ENCODE measurements around the gene ITGAD. TPM values are rescaled to one million over a fixed set of nuclear protein-coding genes. Genes with fewer than 3 reads are reported as not detected.

The ITGAD gene
- total and polyA plus RNA-seq, 2 of the 4 experiments (the other 2 are of a cell fraction) = not detected

- in situ Hi-C loops (cut with MboI; ENCODE audit: low sequenced_read_pairs) (no loop called here), intact Hi-C loops (cut with micrococcal nuclease) (no loop called here), dilution Hi-C loops (cut with HindIII; ENCODE audit: low sequenced_read_pairs, unreplicated experiment) (no loop called here)
- Histone ChIP-seq H4K20me1 (ENCODE audit: insufficient read depth, low read length) (no peaks in the 10 kb centered on the region), H3K18ac (ENCODE audit: low read depth, low read length) (no peak overlapping the region), H3K9me1 (ENCODE audit: insufficient read depth, low read length) (no peaks in the 10 kb centered on the region), H2BK5ac (ENCODE audit: low read depth, low read length, poor library complexity, severe bottlenecking) (no peak overlapping the region), H3K4me2 (ENCODE audit: low read depth, low read length) (no peak overlapping the region), H3K79me1 (ENCODE audit: low read depth in 1 of 2, low read length in 2 of 2) (no peaks in the 10 kb centered on the region), H3K56ac (ENCODE audit: extremely low read depth, insufficient read depth, low read length) (no peak overlapping the region), H3K27ac (ENCODE audit: insufficient read depth, low read length) (no peak overlapping the region), H2BK15ac (ENCODE audit: low read depth, low read length) (no peak overlapping the region), H2AFZ (replicated peaks; ENCODE audit: low read length, poor library complexity) (no peak overlapping the region), H3K9ac (ENCODE audit: low read depth, low read length) (no peak overlapping the region), H2BK120ac (ENCODE audit: low read depth, low read length) (no peak overlapping the region), H3K23ac (ENCODE audit: low read depth, low read length) (no peak overlapping the region), H4K91ac (ENCODE audit: insufficient read depth, low read depth, low read length) (no peak overlapping the region), H2AK9ac (replicated peaks; ENCODE audit: low read depth, low read length, poor library complexity) (no peak overlapping the region), H2BK20ac (ENCODE audit: low read depth, low read length) (no peak overlapping the region), H3K14ac (replicated peaks; ENCODE audit: low read depth, low read length) (no peak overlapping the region), H3K36me3 (ENCODE audit: control insufficient read depth, insufficient read depth, low read length) (no peaks in the 10 kb centered on the region), H2AK5ac (ENCODE audit: low read depth, low read length) (no peak overlapping the region), H3K27me3 (ENCODE audit: control insufficient read depth, insufficient read depth, low read length) (peaks cover 21% of the 10 kb centered on the region), H4K5ac (ENCODE audit: low read depth, low read length) (no peak overlapping the region), H3K4me1 (ENCODE audit: control insufficient read depth, insufficient read depth, low read length) (no peaks in the 10 kb centered on the region), H3K4me3 (ENCODE audit: insufficient read depth, low read depth, low read length) (no peak overlapping the region), H3K4ac (ENCODE audit: low read depth, low read length) (no peak overlapping the region), H4K8ac (ENCODE audit: low read depth in 2 of 2, low read length in 2 of 2) (no peak overlapping the region), H3K9me3 (ENCODE audit: control insufficient read depth, insufficient read depth, low read length) (no peaks in the 10 kb centered on the region; the same call in 1 of the 2 replicates)
- no TSS peak for BruUV-seq (replicated peaks)
- no peak for TF ChIP-seq RAD21 (IDR thresholded peaks at IDR 0.05; ENCODE audit: low read length)
- no peak for TF ChIP-seq POLR2A (IDR thresholded peaks at IDR 0.05; ENCODE audit: low read depth, low read length)
- TF ChIP-seq NFE2L2 (IDR thresholded peaks at IDR 0.05; ENCODE audit: low read depth, low read length) = no peak
- TF ChIP-seq FOS (IDR thresholded peaks at IDR 0.05; ENCODE audit: low read depth, low read length) = no peak
- TF ChIP-seq ELK1 (IDR thresholded peaks at IDR 0.05; ENCODE audit: borderline replicate concordance, low read depth, low read length) = no peak
- TF ChIP-seq RFX5 (IDR thresholded peaks at IDR 0.05; ENCODE audit: low read depth, low read length) = no peak
- no peak for TF ChIP-seq MAZ (IDR thresholded peaks at IDR 0.05; ENCODE audit: borderline replicate concordance, low read depth, low read length)
- no peak for TF ChIP-seq RCOR1 (IDR thresholded peaks at IDR 0.05; ENCODE audit: insufficient replicate concordance, low read length)
- no peak for TF ChIP-seq MXI1 (IDR thresholded peaks at IDR 0.05; ENCODE audit: borderline replicate concordance, low read depth, low read length)
- no peak for TF ChIP-seq USF2 (IDR thresholded peaks at IDR 0.05; ENCODE audit: low read depth, low read length)
- TF ChIP-seq MAFK (IDR thresholded peaks at IDR 0.05; ENCODE audit: low read depth, low read length) = no peak
- ChIA-PET CTCF (no interaction called here), POLR2A (ENCODE audit: unreplicated experiment) (no interaction called here)
- no peak for ATAC-seq (ENCODE audit: low read depth)
- no peak for DNase-seq
- 64% methylated on average over 2 of the region's 3 CpGs; no CpG with 5 or more reads in 1 of the 2 experiments for WGBS, 2 experiments (ENCODE audit: extremely low coverage in 2 of 2, insufficient read length in 1 of 2)
These were observed 26.9 kb downstream of the ITGAD start for GRCh38 chr16:31420037-31420436.
